ENCODE measurements around the gene TBC1D24.

The TBC1D24 gene

DNA sequence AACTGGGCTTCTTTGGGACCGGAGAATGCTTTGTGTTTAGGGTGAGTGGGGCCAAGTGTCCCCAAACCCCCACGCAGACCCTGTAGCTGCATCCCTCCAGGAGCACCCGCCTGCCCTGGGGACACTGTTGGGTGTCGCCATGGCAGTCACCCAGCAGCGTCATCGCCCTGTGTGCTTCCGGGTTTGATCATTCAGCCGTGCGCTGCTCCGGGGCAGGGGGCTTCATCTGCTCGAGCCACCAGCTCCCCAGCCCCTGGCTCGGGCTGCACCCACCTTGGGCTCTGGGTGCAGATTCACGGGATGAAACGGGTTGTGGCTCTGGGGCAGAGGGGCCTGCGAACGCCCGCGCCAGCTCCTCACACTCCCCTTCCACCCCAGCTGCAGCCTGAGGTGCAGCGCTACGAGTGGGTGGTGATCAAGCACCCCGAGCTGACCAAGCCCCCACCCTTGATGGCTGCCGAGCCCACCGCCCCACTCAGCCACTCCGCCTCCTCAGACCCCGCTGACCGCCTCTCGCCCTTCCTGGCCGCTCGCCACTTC lies 25.0 kb downstream of the TBC1D24 start:
- H3K4me1 ChIP-seq (ENCODE audit: control insufficient read depth, insufficient read depth, low read depth, low read length), result peaks cover 27% of the 10 kb centered on the region
- H2BK12ac ChIP-seq (ENCODE audit: low read length in 2 of 2), result no peak overlapping the region
- no peak overlapping the region for H3K27ac ChIP-seq (ENCODE audit: low read length, poor library complexity, severe bottlenecking)
- no peak overlapping the region for H2BK5ac ChIP-seq (ENCODE audit: low read depth, low read length, poor library complexity, severe bottlenecking)
- no peak overlapping the region for H3K4ac ChIP-seq (ENCODE audit: low read depth in 1 of 2, low read length in 2 of 2)
- H3K36me3 ChIP-seq (ENCODE audit: control insufficient read depth in 1 of 2, insufficient read depth in 2 of 2, low read depth in 1 of 2, low read length in 2 of 2), result peaks cover 24 to 53% of the 10 kb centered on the region in 2 experiments
- H3K14ac ChIP-seq (ENCODE audit: low read length in 2 of 2), result no peak overlapping the region
- no peak overlapping the region for H2BK15ac ChIP-seq (ENCODE audit: low read depth, poor library complexity, severe bottlenecking)
- no peaks in the 10 kb centered on the region for H3K27me3 ChIP-seq (ENCODE audit: control insufficient read depth in 1 of 2, insufficient read depth in 1 of 2, low read length in 2 of 2)
- no peak overlapping the region for H4K8ac ChIP-seq (ENCODE audit: low read length)
- no peak for DNase-seq
- H3K23ac ChIP-seq (ENCODE audit: low read length in 2 of 2), result no peak overlapping the region
- H2AFZ ChIP-seq (ENCODE audit: low read depth, low read length), result no peak overlapping the region
- H2AK5ac ChIP-seq (ENCODE audit: low read length, severe bottlenecking), result no peak overlapping the region
- 95% methylated on average over 29 of the region's 29 CpGs for WGBS
- no peak overlapping the region for H3K4me3 ChIP-seq (ENCODE audit: insufficient read depth in 1 of 2, low read depth in 1 of 2, low read length in 2 of 2)
- H4K91ac ChIP-seq (ENCODE audit: low read length), result peak overlapping the region; percentile 18
- H3K18ac ChIP-seq (ENCODE audit: low read depth in 1 of 2, low read length in 2 of 2), result no peak overlapping the region
- H3K9me3 ChIP-seq (ENCODE audit: control insufficient read depth, low read length), result no peaks in the 10 kb centered on the region
- H3K79me1 ChIP-seq (replicated peaks; ENCODE audit: low read length, poor library complexity, severe bottlenecking), result peaks cover 15% of the 10 kb centered on the region
- no peak overlapping the region for H2BK120ac ChIP-seq (ENCODE audit: low read depth, low read length)
- no peak overlapping the region for H3K9ac ChIP-seq (ENCODE audit: low read length)
- H3K4me2 ChIP-seq (ENCODE audit: low read length, poor library complexity, severe bottlenecking), result no peak overlapping the region

DNA sequence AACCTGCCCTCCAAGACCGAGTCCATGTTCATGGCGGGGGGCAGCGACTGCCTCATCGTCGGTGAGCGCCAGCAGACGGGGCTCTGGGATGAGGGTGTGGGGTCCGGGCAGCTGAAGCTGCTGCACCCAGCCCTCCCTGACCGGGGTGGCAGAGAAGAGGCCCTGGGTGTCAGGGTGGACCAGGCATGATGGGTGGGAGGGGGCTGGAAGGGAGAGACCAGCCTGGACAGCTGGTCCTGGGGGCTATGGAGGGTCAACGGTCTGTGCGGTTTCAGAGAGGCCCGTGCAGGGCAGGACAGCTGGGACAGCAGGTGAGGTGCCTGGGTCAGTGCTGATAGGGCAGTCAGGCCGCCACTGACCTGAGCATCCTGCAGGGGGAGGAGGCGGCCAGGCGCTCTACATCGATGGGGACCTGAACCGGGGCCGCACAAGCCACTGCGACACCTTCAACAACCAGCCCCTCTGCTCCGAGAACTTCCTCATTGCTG lies 25.5 kb downstream of the TBC1D24 start:
- Histone ChIP-seq H3K9me3 (ENCODE audit: control insufficient read depth, low read length) (no peaks in the 10 kb centered on the region), H2BK120ac (ENCODE audit: low read depth, low read length) (no peak overlapping the region), H2BK5ac (ENCODE audit: low read depth, low read length, poor library complexity, severe bottlenecking) (no peak overlapping the region), H2BK12ac (ENCODE audit: low read length in 2 of 2) (peak overlapping the region in 1 of 2 experiments; percentile 71), H3K9ac (ENCODE audit: low read length) (no peak overlapping the region), H4K8ac (ENCODE audit: low read length) (no peak overlapping the region), H4K91ac (ENCODE audit: low read length) (peak overlapping the region; percentile 18), H3K79me1 (replicated peaks; ENCODE audit: low read length, poor library complexity, severe bottlenecking) (peaks cover 15% of the 10 kb centered on the region), H3K4me3 (ENCODE audit: insufficient read depth in 1 of 2, low read depth in 1 of 2, low read length in 2 of 2) (no peak overlapping the region), H3K14ac (ENCODE audit: low read length in 2 of 2) (no peak overlapping the region), H3K23ac (ENCODE audit: low read length in 2 of 2) (no peak overlapping the region), H3K18ac (ENCODE audit: low read depth in 1 of 2, low read length in 2 of 2) (no peak overlapping the region), H3K4ac (ENCODE audit: low read depth in 1 of 2, low read length in 2 of 2) (no peak overlapping the region), H2AFZ (ENCODE audit: low read depth, low read length) (no peak overlapping the region), H3K4me2 (ENCODE audit: low read length, poor library complexity, severe bottlenecking) (no peak overlapping the region), H3K36me3 (ENCODE audit: control insufficient read depth in 1 of 2, insufficient read depth in 2 of 2, low read depth in 1 of 2, low read length in 2 of 2) (peaks cover 24 to 53% of the 10 kb centered on the region in 2 experiments), H3K27ac (ENCODE audit: low read length, poor library complexity, severe bottlenecking) (no peak overlapping the region), H3K27me3 (ENCODE audit: control insufficient read depth in 1 of 2, insufficient read depth in 1 of 2, low read length in 2 of 2) (no peaks in the 10 kb centered on the region), H2BK15ac (ENCODE audit: low read depth, poor library complexity, severe bottlenecking) (no peak overlapping the region), H3K4me1 (ENCODE audit: control insufficient read depth, insufficient read depth, low read depth, low read length) (peaks cover 27% of the 10 kb centered on the region), H2AK5ac (ENCODE audit: low read length, severe bottlenecking) (no peak overlapping the region)
- no peak for DNase-seq
- 87% methylated on average over 20 of the region's 20 CpGs for WGBS

DNA sequence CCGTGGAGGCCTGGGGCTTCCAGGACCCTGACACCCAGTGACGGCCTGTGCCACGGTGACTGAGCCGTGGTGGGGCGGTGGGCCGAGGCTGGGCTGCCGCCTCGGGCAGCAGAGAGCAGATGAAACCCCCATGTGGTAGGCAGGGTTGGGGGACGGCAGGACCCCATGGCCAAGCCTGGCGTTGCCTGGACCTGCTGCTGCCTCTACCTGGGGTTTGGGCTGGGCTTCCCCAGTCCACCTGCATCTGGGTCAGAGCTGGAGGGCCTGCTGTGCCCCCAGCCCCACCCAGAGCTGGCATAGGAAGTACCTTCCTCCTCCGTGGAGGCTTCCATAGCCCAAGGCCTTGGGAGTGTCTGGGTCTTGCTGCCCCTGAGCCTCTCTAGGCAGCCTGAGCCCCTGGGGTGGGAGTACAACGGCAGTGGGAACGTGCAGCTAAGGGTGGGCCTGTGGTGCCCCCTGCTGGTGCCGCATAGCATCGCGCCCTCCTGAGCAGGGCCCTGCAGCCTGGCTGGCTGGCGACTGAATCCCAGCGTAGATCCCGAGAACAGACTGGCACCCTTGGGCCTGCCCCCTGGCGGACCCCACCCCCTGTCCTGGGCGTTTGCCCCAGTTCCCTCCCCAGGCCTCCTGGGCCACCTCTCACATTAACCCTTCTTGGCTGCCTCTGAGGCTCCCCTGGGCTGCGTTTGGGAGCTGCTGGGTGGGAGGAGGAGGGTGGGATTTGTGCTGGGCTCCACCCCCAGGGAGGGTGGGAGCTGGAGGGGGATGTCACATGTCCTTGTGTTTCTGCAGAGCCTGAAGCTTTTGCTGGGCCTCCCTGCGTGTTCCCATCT lies 26.2 kb downstream of the TBC1D24 start:
- H3K4me1 ChIP-seq (ENCODE audit: control insufficient read depth, insufficient read depth, low read depth, low read length), result peaks cover 29% of the 10 kb centered on the region
- WGBS, result 49% methylated on average over 19 of the region's 23 CpGs

More for the DNA sequence above, 26.2 kb downstream of the TBC1D24 start:
- peaks cover 15% of the 10 kb centered on the region for H3K79me1 ChIP-seq (replicated peaks; ENCODE audit: low read length, poor library complexity, severe bottlenecking)
- DNase-seq, result peak; percentile 87
- no peak overlapping the region for H3K23ac ChIP-seq (ENCODE audit: low read length in 2 of 2)
- no peaks in the 10 kb centered on the region for H3K27me3 ChIP-seq (ENCODE audit: control insufficient read depth in 1 of 2, insufficient read depth in 1 of 2, low read length in 2 of 2)
- H3K4me2 ChIP-seq (ENCODE audit: low read length, poor library complexity, severe bottlenecking), result peak overlapping the region; percentile 43
- H3K18ac ChIP-seq (ENCODE audit: low read depth in 1 of 2, low read length in 2 of 2), result no peak overlapping the region
- H2BK12ac ChIP-seq (ENCODE audit: low read length in 2 of 2), result peak overlapping the region in 1 of 2 experiments; percentile 71
- no peak overlapping the region for H2BK15ac ChIP-seq (ENCODE audit: low read depth, poor library complexity, severe bottlenecking)
- H3K4ac ChIP-seq (ENCODE audit: low read depth in 1 of 2, low read length in 2 of 2), result peak overlapping the region in 1 of 2 experiments; percentile 30
- peaks cover 23 to 48% of the 10 kb centered on the region in 2 experiments for H3K36me3 ChIP-seq (ENCODE audit: control insufficient read depth in 1 of 2, insufficient read depth in 2 of 2, low read depth in 1 of 2, low read length in 2 of 2)
- H3K9me3 ChIP-seq (ENCODE audit: control insufficient read depth, low read length), result no peaks in the 10 kb centered on the region
- H4K91ac ChIP-seq (ENCODE audit: low read length), result peak overlapping the region; percentile 62
- H3K4me3 ChIP-seq (ENCODE audit: insufficient read depth in 1 of 2, low read depth in 1 of 2, low read length in 2 of 2), result no peak overlapping the region
- no peak overlapping the region for H2BK5ac ChIP-seq (ENCODE audit: low read depth, low read length, poor library complexity, severe bottlenecking)
- H3K27ac ChIP-seq (ENCODE audit: low read length, poor library complexity, severe bottlenecking), result peak overlapping the region; percentile 89
- H3K9ac ChIP-seq (ENCODE audit: low read length), result peak overlapping the region; percentile 38
- H4K8ac ChIP-seq (ENCODE audit: low read length), result peak overlapping the region; percentile 27
- no peak overlapping the region for H3K14ac ChIP-seq (ENCODE audit: low read length in 2 of 2)
- no peak overlapping the region for H2BK120ac ChIP-seq (ENCODE audit: low read depth, low read length)
- peak overlapping the region; percentile 38 for H2AK5ac ChIP-seq (ENCODE audit: low read length, severe bottlenecking)
- H2AFZ ChIP-seq (ENCODE audit: low read depth, low read length), result no peak overlapping the region
